DMS153 treated with DMSO at 0.1 percent for 48 hours (cell line): ENCODE measurements around the gene TFF2.

Experiments used
- DNase-seq: peaks from one replicate; lab custom pipeline; 2025; ENCODE audit not compliant: unreplicated experiment; lab: John Stamatoyannopoulos, UW

The TFF2 gene

DNA sequence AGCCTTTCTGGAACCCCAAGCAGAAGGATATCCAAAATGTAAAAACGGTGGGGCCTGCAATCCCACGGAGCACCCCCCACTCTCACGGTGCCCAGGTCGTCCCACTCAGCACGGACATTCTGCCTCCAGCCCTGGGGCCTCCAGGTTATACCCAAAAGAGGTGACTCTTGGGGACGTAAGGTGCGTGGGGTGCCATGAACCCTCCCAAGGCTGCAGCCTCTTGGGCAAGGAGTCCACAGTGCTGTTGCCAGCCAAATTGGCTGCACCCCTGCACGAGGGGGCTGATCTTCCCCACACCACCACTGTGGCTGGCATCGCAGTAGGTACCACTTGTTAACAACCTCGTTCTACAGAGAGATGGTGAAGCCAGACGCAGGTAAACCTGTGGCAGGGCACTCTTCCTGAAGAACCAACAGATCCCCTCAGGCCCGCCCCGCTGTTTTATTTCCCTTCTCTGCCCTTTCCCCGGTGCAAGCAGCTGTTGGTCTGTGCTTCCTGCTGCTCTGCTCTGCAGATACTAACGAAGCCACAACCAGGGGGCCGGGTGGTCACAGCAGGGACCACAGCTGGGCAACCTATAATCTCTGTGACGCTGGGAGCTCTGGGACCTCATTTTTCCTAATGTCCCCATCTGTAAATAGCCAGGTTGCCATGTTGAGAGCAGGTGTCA is 44.3 kb downstream of the TFF2 start:
- no peak for DNase-seq

DNA sequence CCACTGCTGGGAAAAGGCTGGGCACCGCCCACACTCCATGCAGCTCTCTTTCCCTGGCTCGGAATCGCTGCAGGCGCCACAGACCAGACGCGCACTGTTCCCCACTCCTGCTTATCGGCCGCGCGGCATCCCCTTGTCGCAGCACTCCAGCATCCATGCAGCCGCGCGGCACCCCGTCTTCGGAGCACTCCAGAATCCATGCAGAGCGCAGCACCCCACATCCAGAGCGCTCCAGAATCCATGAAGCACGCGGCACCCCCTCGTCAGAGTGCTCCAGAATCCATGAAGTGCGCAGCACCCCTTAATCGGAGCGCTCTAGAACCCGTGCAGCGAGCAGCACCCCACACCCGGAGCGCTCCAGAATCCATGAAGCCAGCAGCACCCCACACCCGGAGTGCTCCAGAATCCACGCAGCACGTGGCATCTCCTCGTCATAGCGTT is 45.1 kb downstream of the TFF2 start:
- no peak for DNase-seq

- DNase-seq = no peak
These were observed 46.0 kb downstream of the TFF2 start for GRCh38 chr21:42304556-42305454.

DNA sequence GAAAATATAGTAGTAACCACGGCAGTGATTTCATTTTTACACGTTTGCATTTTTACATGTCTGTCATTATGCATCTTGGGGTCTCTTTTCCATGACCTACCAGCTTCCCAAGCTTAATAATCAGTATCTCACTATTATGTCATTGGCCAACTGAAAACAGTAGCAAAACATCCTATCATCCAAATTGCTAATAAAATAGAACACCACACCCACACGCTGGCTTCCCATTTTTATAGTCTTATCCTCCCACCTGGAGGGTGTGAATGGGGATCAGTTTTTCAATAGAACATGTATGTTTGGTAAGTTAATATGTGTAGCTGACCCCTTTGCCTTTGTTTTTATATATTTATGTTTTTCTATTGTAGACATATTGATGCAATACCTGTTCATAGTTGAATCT is 47.4 kb downstream of the TFF2 start:
- no peak for DNase-seq

GRCh38 chr21:42302794-42303193 is 48.0 kb downstream of the TFF2 start:
- no peak for DNase-seq

- DNase-seq = no peak
These were observed 48.6 kb downstream of the TFF2 start for GRCh38 chr21:42302076-42302650.

DNA sequence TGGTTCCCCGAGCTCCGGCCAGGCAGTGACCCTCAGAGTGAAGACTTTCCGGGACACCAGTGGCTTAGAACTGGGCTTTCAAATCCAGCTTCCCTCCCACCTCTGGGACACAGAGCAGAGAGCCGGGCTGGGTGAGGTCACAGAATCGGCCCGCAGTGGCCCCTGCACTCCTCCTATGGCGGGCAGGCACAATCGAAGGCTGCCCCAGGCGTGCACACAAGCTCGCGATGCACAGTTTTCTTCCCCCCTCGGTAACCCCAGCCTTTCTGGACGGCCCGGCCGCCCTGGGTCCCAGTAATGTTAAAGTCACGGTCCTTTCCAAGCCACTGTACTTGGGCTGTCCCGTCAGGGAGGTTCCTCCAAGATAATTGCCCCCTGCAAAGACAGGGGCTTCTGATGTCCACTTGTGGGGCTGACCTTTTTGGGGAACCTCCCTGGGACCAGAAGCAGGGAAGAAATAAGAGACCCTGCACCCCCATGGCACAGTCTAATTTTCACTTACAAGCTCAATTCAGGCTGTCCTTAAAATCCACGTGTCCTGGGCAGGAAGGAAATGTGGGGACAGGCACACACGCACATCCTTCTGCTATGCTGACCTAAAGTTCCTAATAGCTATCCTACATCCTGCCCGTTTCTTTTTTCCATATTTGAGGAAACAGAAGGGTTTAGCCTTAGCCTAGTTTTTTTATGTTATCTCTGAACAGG is 49.3 kb downstream of the TFF2 start:
- DNase-seq = no peak

DNA sequence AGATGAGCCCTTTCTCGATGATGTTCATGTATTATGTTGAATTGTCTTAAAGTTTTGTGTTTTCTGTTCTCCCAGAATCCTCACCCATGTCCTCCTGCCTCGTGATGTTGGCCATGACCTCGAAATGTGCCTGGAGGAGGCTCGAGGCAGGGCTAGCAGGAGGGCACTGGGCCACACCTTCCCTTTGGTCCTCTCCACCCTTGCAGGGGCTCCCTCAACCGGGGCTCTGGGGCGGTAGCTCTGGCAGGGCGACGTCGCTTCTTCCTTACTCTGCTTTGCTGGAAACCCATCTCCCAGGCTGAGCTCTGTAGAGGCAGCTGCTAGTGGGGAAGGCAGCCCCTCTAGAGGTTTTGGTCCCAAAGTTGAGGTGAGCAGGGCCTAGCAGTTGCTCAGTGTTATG is 49.8 kb downstream of the TFF2 start:
- DNase-seq = no peak

- no peak for DNase-seq
These were observed 50.7 kb downstream of the TFF2 start for GRCh38 chr21:42300045-42300583.

DNA sequence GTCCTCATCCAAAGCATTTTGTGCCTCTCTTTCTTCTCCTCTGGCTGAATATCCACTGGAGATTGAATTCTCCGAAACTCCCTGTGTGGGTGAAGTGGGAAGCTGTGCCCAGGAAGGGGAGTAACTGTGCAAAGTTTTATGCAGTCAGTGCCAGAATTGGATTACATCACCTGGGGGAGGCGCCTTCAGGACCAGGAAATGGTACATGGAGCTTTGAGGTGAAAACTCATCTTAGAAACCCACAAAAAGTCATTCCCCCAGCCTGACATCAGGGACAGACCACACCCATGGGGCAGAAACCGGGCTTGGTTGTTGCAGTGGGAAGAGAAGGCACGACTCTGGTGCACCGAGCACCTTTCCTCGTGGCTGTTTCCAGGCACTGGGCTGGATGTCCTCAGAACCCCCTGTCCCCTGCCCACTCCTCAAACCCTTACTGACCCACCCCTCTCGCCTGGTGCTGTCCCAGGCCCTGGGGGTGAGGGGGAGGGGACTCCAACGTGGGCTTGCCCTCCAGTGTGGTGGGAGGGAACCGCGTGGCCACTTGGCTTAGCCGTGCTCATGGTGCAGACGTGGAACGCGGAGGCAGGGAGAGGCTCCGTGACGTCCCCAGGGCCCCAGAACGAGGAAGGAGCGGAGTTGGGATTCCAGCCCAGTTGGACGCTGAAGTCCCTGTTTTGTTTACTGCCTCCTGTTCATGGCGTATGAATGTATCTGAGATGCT is 51.3 kb downstream of the TFF2 start:
- DNase-seq = no peak

DNA sequence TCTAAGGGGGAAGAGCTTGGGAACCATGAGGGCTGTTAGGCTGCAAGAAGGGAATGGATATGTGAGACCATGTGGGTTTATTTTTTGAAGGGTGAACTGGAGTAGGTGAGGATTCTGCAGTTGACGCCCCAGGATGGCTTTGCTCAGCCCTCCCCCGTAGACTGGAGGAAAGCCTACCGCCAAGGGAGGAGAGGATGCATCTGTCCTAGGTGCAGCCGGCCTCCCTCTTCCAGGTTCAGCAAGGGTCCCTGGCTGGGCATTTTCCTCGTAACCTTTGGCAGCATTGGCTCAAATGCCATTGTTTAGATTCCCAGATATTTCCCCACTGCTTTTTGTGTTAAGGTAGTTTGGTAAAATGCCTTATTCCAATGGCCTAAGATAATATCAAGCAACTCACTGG is 52.1 kb downstream of the TFF2 start:
- DNase-seq = no peak

DNA sequence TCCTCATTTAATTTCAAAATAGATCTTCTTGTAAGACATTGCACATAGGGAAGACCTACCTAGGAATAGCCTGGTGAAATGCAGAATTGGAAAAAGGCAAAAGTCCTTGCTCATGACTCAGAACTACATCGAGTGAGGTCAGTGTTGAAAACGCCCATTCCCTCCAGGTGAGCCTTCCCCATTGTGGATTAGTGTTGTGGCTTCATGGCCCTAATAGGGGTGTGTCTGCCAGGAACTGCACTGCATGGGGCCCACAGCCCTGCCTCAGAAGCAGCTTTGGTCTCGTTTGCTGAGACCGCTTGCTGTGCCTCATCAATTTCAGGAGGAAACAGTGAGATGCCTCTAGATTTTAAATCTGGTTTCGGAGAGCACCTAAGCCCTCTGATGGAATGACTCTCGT is 52.6 kb downstream of the TFF2 start:
- no peak for DNase-seq

DNA sequence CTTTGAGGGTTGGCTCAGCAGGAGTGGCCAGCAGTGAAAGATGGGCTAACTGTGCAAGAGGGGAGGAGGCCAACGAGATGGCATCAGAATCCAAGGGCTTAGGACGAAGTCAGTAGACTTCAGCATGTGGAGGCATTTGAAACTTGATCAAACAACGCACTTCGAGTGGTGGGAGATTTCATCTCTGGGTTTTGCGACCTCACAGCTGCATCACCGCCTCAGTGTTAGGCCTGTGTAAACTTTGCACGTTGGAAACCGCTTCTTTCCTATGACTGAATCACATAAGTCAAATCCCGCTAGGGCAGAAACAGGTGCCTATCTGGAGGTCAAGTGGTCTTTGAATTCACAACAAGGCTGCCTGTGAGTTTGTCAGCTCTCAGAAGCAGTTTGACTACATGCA is 53.4 kb downstream of the TFF2 start:
- no peak for DNase-seq

DNA sequence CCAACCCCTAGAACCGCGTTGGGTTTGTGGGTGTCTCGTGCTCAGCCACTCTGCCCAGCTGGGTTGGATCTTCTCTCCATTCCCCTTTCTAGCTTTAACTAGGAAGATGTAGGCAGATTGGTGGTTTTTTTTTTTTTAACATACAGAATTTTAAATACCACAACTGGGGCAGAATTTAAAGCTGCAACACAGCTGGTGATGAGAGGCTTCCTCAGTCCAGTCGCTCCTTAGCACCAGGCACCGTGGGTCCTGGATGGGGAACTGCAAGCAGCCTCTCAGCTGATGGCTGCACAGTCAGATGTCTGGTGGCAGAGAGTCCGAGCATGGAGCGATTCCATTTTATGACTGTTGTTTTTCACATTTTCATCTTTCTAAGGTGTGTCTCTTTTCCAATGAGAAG is 54.3 kb downstream of the TFF2 start:
- no peak for DNase-seq
